ENCODE measurements around the gene TRIM67.
"Not testable (repeated sequence)": the region's sequence is repeated elsewhere in the genome, so short reads cannot be mapped to it uniquely, and the experiment has no call there.

TRIM67 gene

GRCh38 chr1:231209531-231209930 is 47.7 kb downstream of the TRIM67 start:
- DNase-seq = no peak

- DNase-seq = no peak
Observed at GRCh38 chr1:231210126-231210525, 48.3 kb downstream of the TRIM67 start.

- DNase-seq = peak; percentile 86
Observed at GRCh38 chr1:231211005-231211857, 49.4 kb downstream of the TRIM67 start.

- not testable (repeated sequence) for DNase-seq
Observed at GRCh38 chr1:231212301-231212700, 50.4 kb downstream of the TRIM67 start.

- no peak for DNase-seq
Observed at GRCh38 chr1:231213831-231214573, 52.1 kb downstream of the TRIM67 start.

- no peak for DNase-seq
Observed at GRCh38 chr1:231214918-231215680, 53.2 kb downstream of the TRIM67 start.

- DNase-seq = no peak
Observed at GRCh38 chr1:231215681-231216385, 54.0 kb downstream of the TRIM67 start.

- DNase-seq = peak; percentile 68
Observed at GRCh38 chr1:231216498-231216897, 54.6 kb downstream of the TRIM67 start.

GRCh38 chr1:231217056-231217455 is 55.2 kb downstream of the TRIM67 start:
- no peak for DNase-seq

GRCh38 chr1:231218078-231218477 is 56.2 kb downstream of the TRIM67 start:
- DNase-seq = no peak

GRCh38 chr1:231219422-231220401 is 57.9 kb downstream of the TRIM67 start:
- DNase-seq = no peak

GRCh38 chr1:231220801-231221200 is 58.9 kb downstream of the TRIM67 start:
- no peak for DNase-seq

- DNase-seq = no peak
Observed at GRCh38 chr1:231226156-231226555, 64.3 kb downstream of the TRIM67 start.

- no peak for DNase-seq
Observed at GRCh38 chr1:231231511-231231910, 69.7 kb downstream of the TRIM67 start.

- no peak for DNase-seq
Observed at GRCh38 chr1:231232870-231233734, 71.2 kb downstream of the TRIM67 start.

- no peak for DNase-seq
Observed at GRCh38 chr1:231233735-231234417, 72.0 kb downstream of the TRIM67 start.

GRCh38 chr1:231234506-231234905 is 72.6 kb downstream of the TRIM67 start:
- DNase-seq = no peak

GRCh38 chr1:231235526-231236207 is 73.8 kb downstream of the TRIM67 start:
- no peak for DNase-seq

GRCh38 chr1:231236208-231236591 is 74.3 kb downstream of the TRIM67 start:
- no peak for DNase-seq
